HepG2 (cell line): ENCODE data around the gene CNNM3. TPM values are rescaled to one million over a fixed set of nuclear protein-coding genes. Genes with fewer than 3 reads are reported as not detected.
A peak's percentile ranks its signal among the peaks of the same experiment; 100 is the strongest.

Experiments
- ATAC-seq: fragments of 200-7000 bp; cut with Tn5 transposase; 3 replicates; pipeline ENCODE4 v1.9.1; 2020; ENCODE audit warnings: mild to moderate bottlenecking, moderate library complexity
- BruUV-seq: library from RNA; stranded (reverse); fragments of 400-500 nt; replicated peaks from 2 replicates; lab custom pipeline; 2021; lab: Mats Ljungman, UMichigan
- CTCF ChIA-PET: fragments of 300-600 bp; formaldehyde crosslinking; extraction: SDS; loops from one replicate; lab custom pipeline; 2021; ENCODE audit warnings: low total read pairs, inconsistent platforms, low intra/inter-chr PET ratio; lab: Yijun Ruan, JAX
- POLR2A ChIA-PET: fragments of 350-600 bp; sonication (Branson Sonifier 250); formaldehyde crosslinking; loops from one replicate; lab custom pipeline; 2020; ENCODE audit warnings: antibody characterized with exemption, inconsistent platforms; lab: Yijun Ruan, JAX
- DNase-seq: peaks from one replicate; pipeline ENCODE4 v3.0.0-alpha.2; 2015; ENCODE audit warnings: low spot score
- FAIRE-seq: peaks from 3 replicates; lab custom pipeline; 2011; peaks lifted over from hg19 to GRCh38; lab: Jason Lieb, UNC
- H2AFZ ChIP-seq: one replicate; pipeline ENCODE4 v1.6.1; 2011; ENCODE audit warnings: low read length, inconsistent platforms
- H3K27ac ChIP-seq: fragments of 300-600 bp; 3 replicates; pipeline ENCODE4 v1.8.0; 2011; ENCODE audit warnings: mixed run types, mild to moderate bottlenecking, mixed read lengths, low read length, inconsistent platforms; ENCODE audit not compliant: insufficient read depth; ENCODE audit errors: extremely low read length
- H3K27me3 ChIP-seq, 2 experiments: fragments of 200-600 bp in 1 of 2; 2 replicates in 1 of 2; 3 replicates in 1 of 2; pipeline versions ENCODE4 v1.6.0 to v1.8.0; 2011; ENCODE audit warnings: low read length in 2 of 2, mild to moderate bottlenecking in 2 of 2, moderate library complexity in 2 of 2, inconsistent platforms in 1 of 2; ENCODE audit not compliant: insufficient read depth in 2 of 2, control insufficient read depth in 1 of 2
- H3K36me3 ChIP-seq, 2 experiments: fragments of 200-600 bp in 1 of 2; replicated peaks in 1 of 2; 2 replicates in 1 of 2; 3 replicates in 1 of 2; pipeline versions ENCODE4 v1.5.1 to v1.8.0; 2011; ENCODE audit warnings: low read length in 2 of 2, inconsistent platforms in 1 of 2; ENCODE audit not compliant: insufficient read depth in 2 of 2, control insufficient read depth in 1 of 2
- H3K4me1 ChIP-seq: 2 replicates; pipeline ENCODE4 v1.5.1; 2012; ENCODE audit warnings: low read length, inconsistent platforms; ENCODE audit not compliant: insufficient read depth
- H3K4me2 ChIP-seq: 2 replicates; pipeline ENCODE4 v1.6.0; 2011; ENCODE audit warnings: low read depth, low read length, inconsistent platforms
- H3K4me3 ChIP-seq, 3 experiments: fragments of 200-600 bp in 1 of 3; sonication (generic), shearing (Covaris generic) in 1 of 3; replicated peaks in 1 of 3; 2 replicates each; pipeline ENCODE4 v1.5.1; 2011 to 2016; ENCODE audit warnings: low read length in 3 of 3, inconsistent platforms in 2 of 3, low read depth in 2 of 3, mild to moderate bottlenecking in 2 of 3, control low read depth in 1 of 3, mixed read lengths in 1 of 3; ENCODE audit not compliant: insufficient read depth in 1 of 3
- H3K79me2 ChIP-seq: one replicate; pipeline ENCODE4 v1.6.1; 2011; ENCODE audit warnings: low read length, inconsistent platforms; ENCODE audit not compliant: insufficient read depth
- H3K9ac ChIP-seq: 2 replicates; pipeline ENCODE4 v1.6.0; 2011; ENCODE audit warnings: mild to moderate bottlenecking, low read depth, low read length, inconsistent platforms; ENCODE audit not compliant: insufficient read depth
- H3K9me3 ChIP-seq: 2 replicates; pipeline ENCODE4 v1.5.1; 2012; ENCODE audit warnings: mild to moderate bottlenecking, low read length
- H4K20me1 ChIP-seq: 2 replicates; pipeline ENCODE4 v1.6.0; 2011; ENCODE audit warnings: inconsistent platforms, mild to moderate bottlenecking, low read length, moderate library complexity; ENCODE audit not compliant: insufficient read depth
- AKAP8 ChIP-seq: sonication (generic); formaldehyde crosslinking; IDR thresholded peaks from 2 replicates; pipeline ENCODE4 v1.5.1; 2020; ENCODE audit warnings: mild to moderate bottlenecking, missing genetic modification reagents
- ERF ChIP-seq: IDR thresholded peaks from 2 replicates; pipeline ENCODE4 v1.6.1; 2018; ENCODE audit warnings: missing biosample characterization, missing genetic modification reagents
- GABPB1 ChIP-seq: IDR thresholded peaks from 2 replicates; pipeline ENCODE4 v1.6.1; 2016; ENCODE audit warnings: mild to moderate bottlenecking, missing genetic modification reagents, moderate library complexity, missing compliant biosample characterization
- MEIS1 ChIP-seq: sonication (generic); formaldehyde crosslinking; IDR thresholded peaks from 2 replicates; pipeline ENCODE4 v1.9.0; 2021; ENCODE audit warnings: mild to moderate bottlenecking, missing genetic modification reagents, moderate library complexity, borderline replicate concordance
- NRL ChIP-seq: sonication (generic); formaldehyde crosslinking; IDR thresholded peaks from 2 replicates; pipeline ENCODE4 v1.5.0; 2020; ENCODE audit warnings: missing genetic modification reagents, mild to moderate bottlenecking, moderate library complexity, borderline replicate concordance
- PCBP1 ChIP-seq: fragments of 200-400 bp; formaldehyde crosslinking; IDR thresholded peaks from 2 replicates; pipeline ENCODE4 v1.6.1; 2017; ENCODE audit warnings: mild to moderate bottlenecking, low read depth, low read length, borderline replicate concordance
- RBFOX2 ChIP-seq: fragments of 200-400 bp; formaldehyde crosslinking; IDR thresholded peaks from 2 replicates; pipeline ENCODE4 v1.6.1; 2017; ENCODE audit warnings: low read depth, mild to moderate bottlenecking, low read length
- RNF2 ChIP-seq: fragments of 450-650 bp; conservative IDR thresholded peaks from 2 replicates; pipeline ENCODE4 v1.6.1; 2016; ENCODE audit warnings: low read depth
- ZNF460 ChIP-seq: sonication (generic); formaldehyde crosslinking; IDR thresholded peaks from 2 replicates; pipeline ENCODE4 v1.5.1; 2020; ENCODE audit warnings: missing genetic modification reagents, mild to moderate bottlenecking, borderline replicate concordance
- WGBS: methylation state at CpG from one replicate; pipeline ENCODE4 v1.1.6; 2017; ENCODE audit warnings: low lambda C conversion rate; 5-methylcytosine and 5-hydroxymethylcytosine counted together
- in situ Hi-C: cut with HindIII; loops from 2 replicates; pipeline ENCODE4 v1.10.0; 2017; ENCODE audit warnings: low pct_unique_long_range_greater_than_20kb; ENCODE audit not compliant: extremely low pct_ligation_motif_present
- intact Hi-C: fragments of 100-400 bp; cut with micrococcal nuclease; formaldehyde crosslinking; loops from one replicate; pipeline ENCODE4 v1.10.0; 2022; ENCODE audit not compliant: unreplicated experiment
- polyA plus RNA-seq, 8 experiments: library from polyadenylated mRNA; depleted of rRNA in 3 of 8; stranded (reverse) in 7 of 8; unstranded in 1 of 8; fragments of >200 nt; fragmentation: Illumina TruSeq in 4 of 8; extraction: Trizol in 4 of 8; gene quantifications; 2 replicates each; pipeline versions ENCODE4 v1.2.1 to v1.2.3, GENCODE V29; 2011 to 2016; ENCODE audit warnings: low read depth in 4 of 8, missing spikeins in 1 of 8, mixed read lengths in 1 of 8; ENCODE audit not compliant: insufficient read depth in 1 of 8
- total RNA-seq, 5 experiments: library from RNA; depleted of rRNA; stranded (reverse); fragments of >200 nt; fragmentation: Illumina TruSeq; extraction: Trizol; gene quantifications; 2 replicates each; pipeline ENCODE4 v1.2.3, GENCODE V29; 2016; ENCODE audit warnings: low read depth in 1 of 5

The CNNM3 gene
- total and polyA plus RNA-seq, 2 of the 13 experiments (the other 11 are each of a cell fraction or from before 2014, with no cell fraction given), result 21.2 to 27.9 TPM

DNA sequence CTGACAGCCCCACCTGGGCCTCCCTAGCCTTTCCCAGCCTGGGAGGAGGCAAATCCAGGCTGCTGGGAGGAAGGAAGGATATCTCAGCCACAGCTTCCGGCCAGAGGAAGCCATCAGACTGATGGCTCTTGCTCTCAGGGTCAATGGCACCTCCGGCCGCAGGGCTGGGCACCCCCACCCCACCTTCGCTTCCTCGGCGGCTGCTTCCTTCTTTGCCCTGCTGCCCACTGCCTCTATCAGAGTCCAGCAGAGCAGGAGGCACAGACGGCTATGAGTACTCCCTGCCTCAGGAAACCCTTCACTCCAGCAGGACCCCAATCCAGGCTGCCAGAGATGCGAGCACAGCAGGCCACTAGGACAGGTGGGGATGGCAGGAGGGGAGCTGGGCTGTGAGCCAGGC is 50.5 kb downstream of the CNNM3 start:
- DNase-seq (no peak), ATAC-seq (no peak), FAIRE-seq (no peak)
- peaks cover 0 to 10% of the 10 kb centered on the region in 2 experiments; a peak in 3 of 5 replicates for H3K27me3 ChIP-seq
- H3K4me2 ChIP-seq, result 0 out of 2 replicates have a peak overlapping the region, but pooled peaks have one; percentile 92
- H3K36me3 ChIP-seq, result peaks cover 34 to 49% of the 10 kb centered on the region in 2 experiments
- H3K79me2 ChIP-seq, result peaks cover 23% of the 10 kb centered on the region
- no peak overlapping the region for H2AFZ ChIP-seq
- in situ Hi-C loops, result no loop called here
- no peaks in the 10 kb centered on the region for H4K20me1 ChIP-seq
- POLR2A ChIA-PET, result interaction anchor here (5.9 kb wide), 1 partner anchor 9 kb away, joined by 152 read pairs; the partner anchor contains the start of gene ANKRD39
- H3K4me1 ChIP-seq, result peaks cover 46% of the 10 kb centered on the region
- H3K4me3 ChIP-seq, result peak overlapping the region in 1 of 3 experiments; percentile 93; a peak in 1 of 6 replicates
- 0 out of 2 replicates have a peak, but pooled peaks have one; percentile 14 for TF ChIP-seq AKAP8 (CRISPR knock-in tag)
- no peak for TF ChIP-seq GABPB1
- no peak for TF ChIP-seq ZNF460 (CRISPR knock-in tag)
- TF ChIP-seq NRL (CRISPR knock-in tag), result 0 out of 2 replicates have a peak, but pooled peaks have one; percentile 49
- TF ChIP-seq ERF, result no peak
- no peak for TF ChIP-seq MEIS1 (CRISPR knock-in tag)
- TF ChIP-seq RNF2, result no peak
- no peak for TF ChIP-seq PCBP1
- TF ChIP-seq RBFOX2, result peak; percentile 41; the same call in 1 of the 2 replicates
- H3K27ac ChIP-seq, result no peak overlapping the region
- WGBS, result 94% methylated on average over 8 of the region's 8 CpGs
- no TSS peak for BruUV-seq
- peak overlapping the region; percentile 98; the same call in 1 of the 2 replicates for H3K9ac ChIP-seq
- intact Hi-C loops, result no loop called here
- no peaks in the 10 kb centered on the region for H3K9me3 ChIP-seq
- CTCF ChIA-PET, result no interaction called here
